HEK293 (cell line): Measurements from ENCODE around the gene PROSER3.

ENCODE experiments used
- CTCF ChIA-PET: fragments of 350-600 bp; formaldehyde crosslinking; extraction: SDS; loops from one replicate; lab custom pipeline; 2021; ENCODE audit warnings: antibody characterized with exemption; lab: Yijun Ruan, JAX
- POLR2A ChIA-PET: fragments of 300-600 bp; formaldehyde crosslinking; extraction: SDS; loops from one replicate; lab custom pipeline; 2020; ENCODE audit warnings: antibody characterized with exemption, inconsistent platforms; lab: Yijun Ruan, JAX
- H3K27ac ChIP-seq: fragments of 200-500 bp; sonication (Bioruptor generic); 2 replicates; pipeline ENCODE4 v1.5.1; 2014; ENCODE audit warnings: low read depth, low read length, control low read depth, inconsistent platforms; ENCODE audit errors: extremely low read depth
- H3K36me3 ChIP-seq, 2 experiments: fragments of 200-500 bp in 1 of 2; sonication (Bioruptor generic) in 1 of 2; 1 replicate in 1 of 2; 2 replicates in 1 of 2; pipeline ENCODE4 v1.5.1; 2014 to 2017; ENCODE audit warnings: inconsistent platforms in 2 of 2, low read length in 2 of 2; ENCODE audit not compliant: control insufficient read depth in 2 of 2, insufficient read depth in 1 of 2
- H3K4me1 ChIP-seq: fragments of 200-500 bp; sonication (Bioruptor generic); 2 replicates; pipeline ENCODE4 v1.5.1; 2014; ENCODE audit warnings: mild to moderate bottlenecking, low read length, inconsistent platforms; ENCODE audit not compliant: control insufficient read depth, insufficient read depth
- H3K4me3 ChIP-seq: 2 replicates; pipeline ENCODE4 v1.5.1; 2011; ENCODE audit warnings: low read depth, mild to moderate bottlenecking, control low read depth, low read length, moderate library complexity
- H3K9me3 ChIP-seq: fragments of 200-500 bp; sonication (Bioruptor generic); 2 replicates; pipeline ENCODE4 v1.5.1; 2014; ENCODE audit warnings: low read depth, low read length, inconsistent platforms; ENCODE audit not compliant: control insufficient read depth, insufficient read depth
- GLI4 ChIP-seq: fragments of 450-650 bp; formaldehyde crosslinking; IDR thresholded peaks from 2 replicates; pipeline ENCODE4 v1.5.1; 2016; ENCODE audit warnings: missing biosample characterization, missing genetic modification characterization
- ZBTB17 ChIP-seq: fragments of 450-650 bp; formaldehyde crosslinking; IDR thresholded peaks from 2 replicates; pipeline ENCODE4 v1.5.1; 2016; ENCODE audit warnings: missing biosample characterization, missing genetic modification characterization
- ZEB2 ChIP-seq: fragments of 450-650 bp; formaldehyde crosslinking; IDR thresholded peaks from 2 replicates; pipeline ENCODE4 v1.5.1; 2016; ENCODE audit warnings: missing biosample characterization, missing genetic modification characterization
- ZNF37A ChIP-seq: fragments of 450-650 bp; IDR thresholded peaks from 2 replicates; pipeline ENCODE4 v1.5.1; 2018; ENCODE audit warnings: missing biosample characterization, missing genetic modification characterization
- ZNF404 ChIP-seq: fragments of 450-650 bp; formaldehyde crosslinking; IDR thresholded peaks from 2 replicates; pipeline ENCODE4 v1.5.1; 2017; ENCODE audit warnings: missing biosample characterization, missing genetic modification characterization
- ZNF501 ChIP-seq: fragments of 450-650 bp; formaldehyde crosslinking; IDR thresholded peaks from 2 replicates; pipeline ENCODE4 v1.5.1; 2016; ENCODE audit warnings: missing biosample characterization, missing genetic modification characterization
- ZNF529 ChIP-seq: fragments of 450-650 bp; formaldehyde crosslinking; IDR thresholded peaks from 2 replicates; pipeline ENCODE4 v1.5.1; 2017; ENCODE audit warnings: missing genetic modification characterization, missing biosample characterization; ENCODE audit not compliant: insufficient replicate concordance
- ZNF530 ChIP-seq: fragments of 450-650 bp; formaldehyde crosslinking; IDR thresholded peaks from 2 replicates; pipeline ENCODE4 v1.5.1; 2016; ENCODE audit warnings: low read depth, missing biosample characterization, missing genetic modification characterization
- ZNF558 ChIP-seq: fragments of 450-650 bp; formaldehyde crosslinking; IDR thresholded peaks from 2 replicates; pipeline ENCODE4 v1.5.1; 2016; ENCODE audit warnings: missing biosample characterization, missing genetic modification characterization
- ZNF560 ChIP-seq: fragments of 450-650 bp; formaldehyde crosslinking; IDR thresholded peaks from 2 replicates; pipeline ENCODE4 v1.5.1; 2017; ENCODE audit warnings: missing biosample characterization, missing genetic modification characterization, borderline replicate concordance
- ZNF768 ChIP-seq: fragments of 450-650 bp; formaldehyde crosslinking; IDR thresholded peaks from 2 replicates; pipeline ENCODE4 v1.5.1; 2018; ENCODE audit warnings: missing biosample characterization, mild to moderate bottlenecking, missing genetic modification characterization
- ZNF777 ChIP-seq: fragments of 450-650 bp; formaldehyde crosslinking; IDR thresholded peaks from 2 replicates; pipeline ENCODE4 v1.5.1; 2017; ENCODE audit warnings: missing biosample characterization, missing genetic modification characterization, borderline replicate concordance
- ZNF830 ChIP-seq: fragments of 450-650 bp; IDR thresholded peaks from 2 replicates; pipeline ENCODE4 v1.5.0; 2018; ENCODE audit warnings: missing biosample characterization, missing genetic modification characterization, low read depth, mild to moderate bottlenecking, moderate library complexity
- ZNF837 ChIP-seq: fragments of 450-650 bp; formaldehyde crosslinking; IDR thresholded peaks from 2 replicates; pipeline ENCODE4 v1.5.1; 2016; ENCODE audit warnings: missing biosample characterization, missing genetic modification characterization
- TF ChIP-seq, protein P1 (sequence below): fragments of 450-650 bp; formaldehyde crosslinking; IDR thresholded peaks from 2 replicates; pipeline ENCODE4 v1.5.1; 2017; ENCODE audit warnings: missing biosample characterization, missing genetic modification characterization
- TF ChIP-seq, protein P2 (sequence below): fragments of 450-650 bp; formaldehyde crosslinking; IDR thresholded peaks from 2 replicates; pipeline ENCODE4 v1.5.1; 2016; ENCODE audit warnings: missing biosample characterization, missing genetic modification characterization
- TF ChIP-seq, protein P3 (sequence below): fragments of 450-650 bp; formaldehyde crosslinking; IDR thresholded peaks from 2 replicates; pipeline ENCODE4 v1.5.1; 2016; ENCODE audit warnings: missing biosample characterization, missing genetic modification characterization, borderline replicate concordance
- TF ChIP-seq, protein P4 (sequence below): fragments of 450-650 bp; formaldehyde crosslinking; IDR thresholded peaks from 2 replicates; pipeline ENCODE4 v1.5.1; 2016; ENCODE audit warnings: missing biosample characterization, missing genetic modification characterization
- TF ChIP-seq, protein P5 (sequence below): fragments of 450-650 bp; formaldehyde crosslinking; IDR thresholded peaks from 2 replicates; pipeline ENCODE4 v1.5.1; 2017; ENCODE audit warnings: missing biosample characterization, missing genetic modification characterization
- TF ChIP-seq, protein P6 (sequence below): IDR thresholded peaks from 2 replicates; pipeline ENCODE4 v1.6.1; 2011; ENCODE audit warnings: mild to moderate bottlenecking, low read depth, low read length, borderline replicate concordance

Gene PROSER3

DNA sequence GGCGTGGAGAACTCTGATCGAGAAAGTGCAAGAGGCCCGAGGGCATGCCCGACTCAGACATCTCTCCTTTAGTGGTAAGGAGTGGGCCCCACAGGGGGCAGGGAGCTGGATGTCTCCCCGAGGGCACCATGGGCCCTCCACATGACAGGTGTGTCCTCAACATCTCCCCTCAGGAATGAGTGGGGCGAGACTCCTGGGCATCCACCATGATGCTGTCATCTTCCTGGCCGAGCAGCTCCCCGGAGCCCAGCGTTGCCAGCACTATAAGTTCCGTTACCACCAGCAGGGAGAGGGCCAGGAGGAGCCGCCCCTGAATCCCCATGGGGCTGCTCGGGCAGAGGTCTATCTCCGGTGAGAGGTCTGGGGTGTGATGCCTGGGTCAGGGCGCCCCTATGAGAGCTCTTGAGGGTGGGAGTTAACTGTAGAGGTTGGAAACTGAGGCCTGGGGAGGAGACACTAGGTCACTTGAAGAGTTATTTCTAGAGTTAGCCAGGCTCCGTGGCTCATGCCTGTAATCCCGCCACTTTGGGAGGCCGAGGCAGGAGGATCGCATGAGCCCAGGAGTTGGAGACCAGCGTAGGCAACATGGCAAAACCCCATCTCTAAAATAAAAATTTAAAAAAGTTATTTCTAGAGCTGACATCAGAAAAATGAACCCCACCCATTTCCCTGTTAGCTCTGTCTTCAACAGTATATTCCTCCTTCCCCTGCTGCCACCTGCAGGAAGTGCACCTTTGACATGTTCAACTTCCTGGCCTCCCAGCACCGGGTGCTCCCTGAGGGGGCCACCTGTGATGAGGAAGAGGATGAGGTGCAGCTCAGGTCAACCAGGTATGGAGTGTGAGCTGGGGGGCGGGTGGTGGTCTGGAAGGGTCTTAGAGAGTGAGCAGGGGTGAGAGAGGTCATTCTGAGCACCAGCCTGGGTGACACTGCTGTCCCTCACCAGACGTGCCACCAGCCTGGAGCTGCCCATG is 20.8 kb upstream of the PROSER3 start (continued):
- TF ChIP-seq, protein P1, sequence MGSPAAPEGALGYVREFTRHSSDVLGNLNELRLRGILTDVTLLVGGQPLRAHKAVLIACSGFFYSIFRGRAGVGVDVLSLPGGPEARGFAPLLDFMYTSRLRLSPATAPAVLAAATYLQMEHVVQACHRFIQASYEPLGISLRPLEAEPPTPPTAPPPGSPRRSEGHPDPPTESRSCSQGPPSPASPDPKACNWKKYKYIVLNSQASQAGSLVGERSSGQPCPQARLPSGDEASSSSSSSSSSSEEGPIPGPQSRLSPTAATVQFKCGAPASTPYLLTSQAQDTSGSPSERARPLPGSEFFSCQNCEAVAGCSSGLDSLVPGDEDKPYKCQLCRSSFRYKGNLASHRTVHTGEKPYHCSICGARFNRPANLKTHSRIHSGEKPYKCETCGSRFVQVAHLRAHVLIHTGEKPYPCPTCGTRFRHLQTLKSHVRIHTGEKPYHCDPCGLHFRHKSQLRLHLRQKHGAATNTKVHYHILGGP (tag by site-specific recombination) = no peak

DNA sequence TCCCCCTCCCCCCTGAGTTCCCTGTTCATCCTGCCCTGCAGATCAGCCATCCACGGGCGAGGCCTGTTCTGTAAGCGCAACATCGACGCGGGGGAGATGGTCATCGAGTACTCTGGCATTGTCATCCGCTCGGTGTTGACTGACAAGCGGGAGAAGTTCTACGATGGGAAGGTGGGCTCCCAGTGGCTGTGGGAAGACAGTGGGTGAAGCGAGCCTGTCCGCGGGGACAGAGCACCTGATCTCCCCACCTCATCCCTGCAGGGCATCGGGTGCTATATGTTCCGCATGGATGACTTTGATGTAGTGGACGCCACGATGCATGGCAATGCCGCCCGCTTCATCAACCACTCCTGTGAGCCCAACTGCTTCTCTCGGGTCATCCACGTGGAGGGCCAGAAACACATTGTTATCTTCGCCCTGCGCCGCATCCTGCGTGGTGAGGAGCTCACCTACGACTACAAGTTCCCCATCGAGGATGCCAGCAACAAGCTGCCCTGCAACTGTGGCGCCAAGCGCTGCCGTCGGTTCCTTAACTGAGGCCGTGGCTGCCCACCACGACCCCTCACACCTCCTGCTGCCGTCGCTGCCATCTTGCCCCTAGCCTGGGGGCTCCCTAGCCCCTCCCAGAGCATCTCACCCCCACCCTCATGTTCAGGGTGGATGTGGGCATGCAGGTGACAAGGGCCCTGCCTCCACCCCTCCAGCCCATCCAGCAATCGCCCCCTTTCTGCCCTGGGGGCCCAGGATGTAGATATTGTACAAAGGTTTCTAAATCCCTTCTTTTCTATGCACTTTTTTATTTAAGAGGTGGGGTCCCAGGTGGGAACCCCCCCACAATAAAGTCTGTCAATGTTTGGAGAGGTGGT is 19.7 kb upstream of the PROSER3 start:
- H3K27ac ChIP-seq = peak overlapping the region; percentile 50; the same call in 1 of the 2 replicates
- ChIA-PET POLR2A (interaction anchor here (0.7 to 7.7 kb wide), 4 partner anchors 7 to 19 kb away, joined by 3 to 204 read pairs (median 3); partner anchors contain the start of genes LIN37, PSENEN and U2AF1L4), CTCF (interaction anchor here (0.6 to 2.0 kb wide), 7 partner anchors 11 to 1312 kb away, joined by 3 to 7 read pairs (median 4); no protein-coding TSS in a partner anchor)
- H3K4me1 ChIP-seq = peaks cover 12% of the 10 kb centered on the region
- H3K36me3 ChIP-seq = peaks cover 70 to 76% of the 10 kb centered on the region in 2 experiments
- no peak overlapping the region for H3K4me3 ChIP-seq
- H3K9me3 ChIP-seq = no peaks in the 10 kb centered on the region
- TF ChIP-seq ZNF37A (tag by site-specific recombination) (no peak), ZNF777 (tag by site-specific recombination) (no peak), ZNF529 (no peak), ZNF830 (tag by site-specific recombination) (no peak), ZBTB17 (tag by site-specific recombination) (no peak), GLI4 (tag by site-specific recombination) (no peak), ZNF404 (tag by site-specific recombination) (no peak), ZNF768 (no peak), ZNF501 (tag by site-specific recombination) (no peak), ZNF558 (no peak), ZNF837 (tag by site-specific recombination) (no peak), ZEB2 (tag by site-specific recombination) (0 out of 2 replicates have a peak, but pooled peaks have one; percentile 24), ZNF530 (tag by site-specific recombination) (no peak), ZNF560 (tag by site-specific recombination) (no peak)
- TF ChIP-seq, protein P2, sequence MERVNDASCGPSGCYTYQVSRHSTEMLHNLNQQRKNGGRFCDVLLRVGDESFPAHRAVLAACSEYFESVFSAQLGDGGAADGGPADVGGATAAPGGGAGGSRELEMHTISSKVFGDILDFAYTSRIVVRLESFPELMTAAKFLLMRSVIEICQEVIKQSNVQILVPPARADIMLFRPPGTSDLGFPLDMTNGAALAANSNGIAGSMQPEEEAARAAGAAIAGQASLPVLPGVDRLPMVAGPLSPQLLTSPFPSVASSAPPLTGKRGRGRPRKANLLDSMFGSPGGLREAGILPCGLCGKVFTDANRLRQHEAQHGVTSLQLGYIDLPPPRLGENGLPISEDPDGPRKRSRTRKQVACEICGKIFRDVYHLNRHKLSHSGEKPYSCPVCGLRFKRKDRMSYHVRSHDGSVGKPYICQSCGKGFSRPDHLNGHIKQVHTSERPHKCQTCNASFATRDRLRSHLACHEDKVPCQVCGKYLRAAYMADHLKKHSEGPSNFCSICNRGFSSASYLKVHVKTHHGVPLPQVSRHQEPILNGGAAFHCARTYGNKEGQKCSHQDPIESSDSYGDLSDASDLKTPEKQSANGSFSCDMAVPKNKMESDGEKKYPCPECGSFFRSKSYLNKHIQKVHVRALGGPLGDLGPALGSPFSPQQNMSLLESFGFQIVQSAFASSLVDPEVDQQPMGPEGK (tag by site-specific recombination) = peak; percentile 51; the same call in 1 of the 2 replicates
- TF ChIP-seq, protein P3, sequence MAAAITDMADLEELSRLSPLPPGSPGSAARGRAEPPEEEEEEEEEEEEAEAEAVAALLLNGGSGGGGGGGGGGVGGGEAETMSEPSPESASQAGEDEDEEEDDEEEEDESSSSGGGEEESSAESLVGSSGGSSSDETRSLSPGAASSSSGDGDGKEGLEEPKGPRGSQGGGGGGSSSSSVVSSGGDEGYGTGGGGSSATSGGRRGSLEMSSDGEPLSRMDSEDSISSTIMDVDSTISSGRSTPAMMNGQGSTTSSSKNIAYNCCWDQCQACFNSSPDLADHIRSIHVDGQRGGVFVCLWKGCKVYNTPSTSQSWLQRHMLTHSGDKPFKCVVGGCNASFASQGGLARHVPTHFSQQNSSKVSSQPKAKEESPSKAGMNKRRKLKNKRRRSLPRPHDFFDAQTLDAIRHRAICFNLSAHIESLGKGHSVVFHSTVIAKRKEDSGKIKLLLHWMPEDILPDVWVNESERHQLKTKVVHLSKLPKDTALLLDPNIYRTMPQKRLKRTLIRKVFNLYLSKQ (tag by site-specific recombination) = no peak
- TF ChIP-seq, protein P4, sequence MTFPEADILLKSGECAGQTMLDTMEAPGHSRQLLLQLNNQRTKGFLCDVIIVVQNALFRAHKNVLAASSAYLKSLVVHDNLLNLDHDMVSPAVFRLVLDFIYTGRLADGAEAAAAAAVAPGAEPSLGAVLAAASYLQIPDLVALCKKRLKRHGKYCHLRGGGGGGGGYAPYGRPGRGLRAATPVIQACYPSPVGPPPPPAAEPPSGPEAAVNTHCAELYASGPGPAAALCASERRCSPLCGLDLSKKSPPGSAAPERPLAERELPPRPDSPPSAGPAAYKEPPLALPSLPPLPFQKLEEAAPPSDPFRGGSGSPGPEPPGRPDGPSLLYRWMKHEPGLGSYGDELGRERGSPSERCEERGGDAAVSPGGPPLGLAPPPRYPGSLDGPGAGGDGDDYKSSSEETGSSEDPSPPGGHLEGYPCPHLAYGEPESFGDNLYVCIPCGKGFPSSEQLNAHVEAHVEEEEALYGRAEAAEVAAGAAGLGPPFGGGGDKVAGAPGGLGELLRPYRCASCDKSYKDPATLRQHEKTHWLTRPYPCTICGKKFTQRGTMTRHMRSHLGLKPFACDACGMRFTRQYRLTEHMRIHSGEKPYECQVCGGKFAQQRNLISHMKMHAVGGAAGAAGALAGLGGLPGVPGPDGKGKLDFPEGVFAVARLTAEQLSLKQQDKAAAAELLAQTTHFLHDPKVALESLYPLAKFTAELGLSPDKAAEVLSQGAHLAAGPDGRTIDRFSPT (tag by site-specific recombination) = peak; percentile 46; the same call in 1 of the 2 replicates
- TF ChIP-seq, protein P5, sequence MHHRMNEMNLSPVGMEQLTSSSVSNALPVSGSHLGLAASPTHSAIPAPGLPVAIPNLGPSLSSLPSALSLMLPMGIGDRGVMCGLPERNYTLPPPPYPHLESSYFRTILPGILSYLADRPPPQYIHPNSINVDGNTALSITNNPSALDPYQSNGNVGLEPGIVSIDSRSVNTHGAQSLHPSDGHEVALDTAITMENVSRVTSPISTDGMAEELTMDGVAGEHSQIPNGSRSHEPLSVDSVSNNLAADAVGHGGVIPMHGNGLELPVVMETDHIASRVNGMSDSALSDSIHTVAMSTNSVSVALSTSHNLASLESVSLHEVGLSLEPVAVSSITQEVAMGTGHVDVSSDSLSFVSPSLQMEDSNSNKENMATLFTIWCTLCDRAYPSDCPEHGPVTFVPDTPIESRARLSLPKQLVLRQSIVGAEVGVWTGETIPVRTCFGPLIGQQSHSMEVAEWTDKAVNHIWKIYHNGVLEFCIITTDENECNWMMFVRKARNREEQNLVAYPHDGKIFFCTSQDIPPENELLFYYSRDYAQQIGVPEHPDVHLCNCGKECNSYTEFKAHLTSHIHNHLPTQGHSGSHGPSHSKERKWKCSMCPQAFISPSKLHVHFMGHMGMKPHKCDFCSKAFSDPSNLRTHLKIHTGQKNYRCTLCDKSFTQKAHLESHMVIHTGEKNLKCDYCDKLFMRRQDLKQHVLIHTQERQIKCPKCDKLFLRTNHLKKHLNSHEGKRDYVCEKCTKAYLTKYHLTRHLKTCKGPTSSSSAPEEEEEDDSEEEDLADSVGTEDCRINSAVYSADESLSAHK (tag by site-specific recombination) = no peak
- TF ChIP-seq, protein P6, sequence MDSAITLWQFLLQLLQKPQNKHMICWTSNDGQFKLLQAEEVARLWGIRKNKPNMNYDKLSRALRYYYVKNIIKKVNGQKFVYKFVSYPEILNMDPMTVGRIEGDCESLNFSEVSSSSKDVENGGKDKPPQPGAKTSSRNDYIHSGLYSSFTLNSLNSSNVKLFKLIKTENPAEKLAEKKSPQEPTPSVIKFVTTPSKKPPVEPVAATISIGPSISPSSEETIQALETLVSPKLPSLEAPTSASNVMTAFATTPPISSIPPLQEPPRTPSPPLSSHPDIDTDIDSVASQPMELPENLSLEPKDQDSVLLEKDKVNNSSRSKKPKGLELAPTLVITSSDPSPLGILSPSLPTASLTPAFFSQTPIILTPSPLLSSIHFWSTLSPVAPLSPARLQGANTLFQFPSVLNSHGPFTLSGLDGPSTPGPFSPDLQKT = no peak
